Measurements from ENCODE around the gene SMARCD3.

GRCh38 chr7:151233804-151234203 lies 14.7 kb downstream of the SMARCD3 start:
- TF ChIP-seq YY1 (IDR thresholded peaks at IDR 0.05; ENCODE audit: insufficient read depth, insufficient read length): no peak
- TF ChIP-seq ZNF274 (IDR thresholded peaks at IDR 0.05; ENCODE audit: low read depth, low read length): no peak
